C4-2B (cell line): ENCODE data around the gene ENGASE.

ENCODE experiments used
- H3K27ac ChIP-seq: fragments of 450-650 bp; 2 replicates; pipeline ENCODE4 v1.5.1; 2017
- ZFX ChIP-seq: fragments of 450-650 bp; IDR thresholded peaks from 2 replicates; pipeline ENCODE4 v1.6.1; 2017
- TF ChIP-seq, protein P1 (sequence below): fragments of 450-650 bp; conservative IDR thresholded peaks from 2 replicates; pipeline ENCODE4 v1.5.1; 2017; ENCODE audit warnings: mild to moderate bottlenecking

The ENGASE gene

DNA sequence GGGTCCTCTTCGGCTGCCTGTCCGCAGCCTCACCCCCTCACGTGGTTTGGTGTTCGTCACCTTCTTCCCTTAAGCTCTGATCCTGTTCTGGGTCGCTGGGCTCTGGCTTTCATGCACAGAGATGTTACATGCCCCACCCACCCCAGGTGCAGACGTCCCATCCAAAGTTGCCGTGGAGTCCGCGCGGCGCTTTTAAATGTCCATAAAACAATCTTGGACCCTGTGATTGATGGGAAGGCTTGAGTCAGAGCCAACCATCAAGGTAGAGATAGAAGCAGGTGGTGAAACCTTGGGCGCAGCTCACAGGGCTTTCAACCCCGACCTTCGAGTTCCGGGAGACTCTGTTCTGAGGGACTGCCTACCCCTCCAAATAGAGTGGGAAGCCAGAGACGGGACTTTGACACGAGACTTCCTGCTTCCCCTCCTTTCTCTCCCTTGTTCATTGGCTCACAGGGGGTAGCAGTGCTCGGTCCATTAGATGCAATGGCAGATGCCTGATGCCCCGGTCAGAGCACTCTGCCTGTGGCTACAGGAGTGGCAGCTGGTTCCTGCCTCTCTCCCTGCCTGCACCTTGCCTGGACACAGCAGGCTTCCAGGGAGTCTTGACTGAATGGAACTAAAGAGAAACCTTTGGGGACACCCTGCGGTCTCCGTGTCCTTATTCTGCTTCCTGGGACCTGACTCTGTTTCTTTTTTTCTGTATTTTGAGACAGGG lies 4.0 kb downstream of the ENGASE start:
- TF ChIP-seq ZFX = no peak
- TF ChIP-seq, protein P1, sequence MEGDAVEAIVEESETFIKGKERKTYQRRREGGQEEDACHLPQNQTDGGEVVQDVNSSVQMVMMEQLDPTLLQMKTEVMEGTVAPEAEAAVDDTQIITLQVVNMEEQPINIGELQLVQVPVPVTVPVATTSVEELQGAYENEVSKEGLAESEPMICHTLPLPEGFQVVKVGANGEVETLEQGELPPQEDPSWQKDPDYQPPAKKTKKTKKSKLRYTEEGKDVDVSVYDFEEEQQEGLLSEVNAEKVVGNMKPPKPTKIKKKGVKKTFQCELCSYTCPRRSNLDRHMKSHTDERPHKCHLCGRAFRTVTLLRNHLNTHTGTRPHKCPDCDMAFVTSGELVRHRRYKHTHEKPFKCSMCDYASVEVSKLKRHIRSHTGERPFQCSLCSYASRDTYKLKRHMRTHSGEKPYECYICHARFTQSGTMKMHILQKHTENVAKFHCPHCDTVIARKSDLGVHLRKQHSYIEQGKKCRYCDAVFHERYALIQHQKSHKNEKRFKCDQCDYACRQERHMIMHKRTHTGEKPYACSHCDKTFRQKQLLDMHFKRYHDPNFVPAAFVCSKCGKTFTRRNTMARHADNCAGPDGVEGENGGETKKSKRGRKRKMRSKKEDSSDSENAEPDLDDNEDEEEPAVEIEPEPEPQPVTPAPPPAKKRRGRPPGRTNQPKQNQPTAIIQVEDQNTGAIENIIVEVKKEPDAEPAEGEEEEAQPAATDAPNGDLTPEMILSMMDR = no peak
- H3K27ac ChIP-seq = no peak overlapping the region

DNA sequence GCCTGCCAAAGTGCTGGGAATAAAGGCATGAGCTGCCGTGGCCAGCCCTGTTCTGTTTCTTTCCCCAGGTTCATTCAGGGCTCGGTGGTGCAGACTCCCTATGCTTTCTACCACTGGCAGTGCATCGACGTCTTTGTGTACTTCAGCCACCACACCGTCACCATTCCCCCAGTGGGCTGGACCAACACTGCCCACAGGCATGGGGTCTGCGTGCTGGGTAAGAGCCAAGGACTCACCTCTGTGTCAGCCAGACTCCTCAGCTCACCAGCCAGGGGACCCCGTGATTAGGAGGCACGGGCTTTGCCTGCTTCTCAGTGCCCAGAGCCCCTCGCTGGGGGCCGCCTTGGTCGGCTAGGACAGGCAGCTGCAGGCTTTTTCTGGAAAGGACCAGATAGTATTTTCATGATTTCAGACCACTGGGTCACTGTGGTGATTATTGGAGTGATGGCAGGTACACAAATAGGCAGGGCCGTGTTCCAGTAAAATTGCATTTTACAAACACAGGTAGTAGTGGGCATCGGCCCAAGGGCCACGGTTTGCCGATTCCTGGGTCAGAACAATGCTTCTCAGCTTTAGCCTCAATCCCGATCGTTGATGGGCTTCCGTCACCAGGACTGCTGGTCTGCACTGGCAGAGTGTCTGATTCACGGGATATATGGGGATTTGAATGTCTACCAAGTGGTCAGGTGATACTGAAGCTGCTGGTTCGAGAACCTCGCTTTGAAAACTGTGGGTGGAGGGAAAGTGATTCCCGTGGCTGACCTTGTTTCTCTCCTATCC lies 5.0 kb downstream of the ENGASE start:
- H3K27ac ChIP-seq = no peak overlapping the region
- TF ChIP-seq ZFX = no peak
- TF ChIP-seq, protein P1 = no peak

DNA sequence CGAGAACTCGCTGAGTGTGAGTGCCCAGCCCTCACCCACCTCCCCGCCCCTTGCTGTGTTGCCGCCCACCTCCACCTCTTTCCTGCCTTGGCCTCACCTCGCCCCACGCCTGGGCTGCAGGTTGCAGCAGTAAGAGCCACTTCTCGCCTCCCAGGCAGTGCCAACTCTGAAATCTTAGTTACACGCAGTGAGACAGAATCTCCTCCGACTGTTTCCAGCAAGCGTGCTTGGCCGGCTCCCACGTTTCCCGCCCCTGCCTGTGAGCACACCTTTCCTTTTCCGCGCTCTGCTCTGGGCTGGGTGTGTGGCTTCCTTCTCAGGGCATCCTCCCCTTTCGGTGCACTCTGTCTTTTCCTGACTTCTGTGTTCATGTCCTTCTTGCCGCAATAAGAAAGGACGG lies 5.7 kb downstream of the ENGASE start:
- TF ChIP-seq, protein P1 = no peak
- no peak for TF ChIP-seq ZFX
- no peak overlapping the region for H3K27ac ChIP-seq

DNA sequence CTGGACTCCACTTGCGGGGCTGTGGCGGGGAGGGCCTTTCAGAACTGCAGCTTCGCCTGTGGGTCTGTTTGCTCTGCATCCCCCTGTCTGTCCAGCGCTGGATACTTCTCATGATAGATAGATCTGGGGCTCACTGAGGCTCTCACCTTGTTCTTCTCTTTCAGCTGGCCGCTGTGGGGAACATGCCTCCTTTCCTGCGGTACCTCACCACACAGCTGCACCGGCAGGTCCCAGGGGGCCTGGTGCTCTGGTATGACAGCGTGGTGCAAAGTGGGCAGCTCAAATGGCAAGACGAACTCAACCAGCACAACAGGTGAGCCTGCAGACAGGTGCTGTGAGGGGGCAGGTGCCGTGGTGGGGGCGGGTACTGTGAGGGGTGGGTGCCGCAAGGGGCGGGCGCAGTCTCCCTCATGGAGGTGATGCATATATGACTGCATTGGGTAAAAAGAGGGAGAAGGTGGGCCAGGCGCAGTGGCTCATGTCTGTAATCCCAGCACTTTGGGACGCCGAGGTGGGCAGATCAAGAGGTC lies 6.2 kb downstream of the ENGASE start:
- TF ChIP-seq ZFX = no peak
- TF ChIP-seq, protein P1 = no peak
- H3K27ac ChIP-seq = no peak overlapping the region

DNA sequence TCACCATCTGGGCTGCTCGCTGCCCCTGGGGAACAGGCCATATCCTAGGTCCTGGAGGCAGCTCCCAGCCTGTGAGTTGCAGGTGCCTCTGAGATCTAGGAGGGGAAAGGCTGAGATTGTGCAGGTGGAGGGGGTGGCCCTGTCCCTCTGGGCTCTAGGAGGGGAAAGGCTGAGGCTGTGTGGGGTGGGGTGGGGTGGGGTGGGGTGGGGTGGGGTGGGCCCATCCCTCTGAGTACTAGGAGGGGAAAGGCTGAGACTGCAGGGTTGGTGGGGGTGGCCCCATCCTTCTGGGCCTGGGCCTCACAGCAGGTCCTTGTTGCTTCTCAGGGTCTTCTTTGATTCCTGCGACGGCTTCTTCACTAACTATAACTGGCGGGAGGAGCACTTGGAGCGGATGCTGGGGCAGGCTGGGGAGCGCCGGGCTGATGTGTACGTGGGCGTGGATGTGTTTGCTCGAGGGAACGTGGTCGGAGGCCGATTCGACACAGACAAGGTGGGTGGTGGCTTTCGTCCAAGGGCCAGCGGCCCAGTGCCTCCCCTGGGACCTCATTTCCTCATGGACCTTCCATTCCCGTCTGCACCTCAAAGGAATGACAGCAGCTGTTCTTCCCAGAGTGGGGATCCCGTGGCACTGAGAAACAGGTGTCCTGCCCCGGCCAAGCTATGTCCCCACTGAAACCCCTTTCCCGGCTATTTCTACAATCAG lies 7.1 kb downstream of the ENGASE start:
- H3K27ac ChIP-seq = no peak overlapping the region
- TF ChIP-seq, protein P1 = no peak
- TF ChIP-seq ZFX = no peak

DNA sequence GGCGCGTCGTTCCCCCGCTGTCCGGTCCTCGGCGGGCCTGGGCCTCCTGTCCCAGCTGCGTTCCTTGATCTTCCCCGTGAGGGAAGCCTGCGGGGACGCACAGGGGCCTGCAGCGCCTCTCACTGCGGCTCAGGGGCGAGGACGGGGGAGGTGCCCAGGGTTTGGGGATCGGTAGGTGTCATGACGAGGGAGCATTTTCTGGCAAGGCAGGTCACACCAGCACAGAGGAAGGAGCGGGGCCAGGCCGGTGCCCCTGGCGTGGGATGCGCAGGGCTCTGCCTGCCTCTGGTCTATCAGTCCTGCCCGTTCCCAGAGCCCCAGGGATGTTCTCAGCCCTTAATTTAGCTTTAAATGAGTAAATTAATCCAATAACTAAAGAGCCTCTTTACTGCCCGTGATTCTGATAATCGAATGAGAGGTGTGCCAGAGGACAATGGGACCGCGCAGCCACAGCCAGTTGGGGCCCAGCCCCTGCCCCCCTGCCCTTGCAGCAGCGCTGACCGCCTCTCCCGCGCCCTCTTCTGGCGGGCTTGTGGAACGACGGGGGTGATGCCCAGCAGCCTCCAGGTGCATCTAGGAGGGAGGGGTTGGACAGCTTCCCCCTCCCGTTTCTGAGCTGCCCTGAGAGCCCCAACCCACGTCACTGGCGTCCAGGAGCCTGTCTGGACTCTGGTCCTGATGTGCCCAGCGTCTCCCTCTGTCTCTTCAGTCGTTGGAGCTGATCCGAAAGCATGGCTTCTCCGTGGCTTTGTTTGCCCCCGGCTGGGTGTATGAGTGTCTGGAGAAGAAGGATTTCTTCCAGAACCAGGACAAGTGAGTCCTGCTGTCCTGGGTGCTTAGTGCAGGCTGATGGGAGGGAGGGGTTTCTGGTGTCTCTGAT lies 7.9 kb downstream of the ENGASE start:
- TF ChIP-seq, protein P1 = peak; percentile 93
- no peak for TF ChIP-seq ZFX
- H3K27ac ChIP-seq = no peak overlapping the region
